Measurements from ENCODE around the gene TLE7.

The TLE7 gene

GRCh38 chr16:71453036-71453435, 11.2 kb upstream of the TLE7 start:
- Histone ChIP-seq H2AFZ (ENCODE audit: low read depth) (no peak overlapping the region), H3K27ac (no peak overlapping the region), H3K4me1 (ENCODE audit: low read depth, poor library complexity, severe bottlenecking) (no peaks in the 10 kb centered on the region), H3K9ac (no peak overlapping the region), H3K4me2 (no peak overlapping the region), H3K79me2 (ENCODE audit: insufficient read depth, low read depth) (no peaks in the 10 kb centered on the region), H3K4me3 (IDR thresholded peaks at IDR 0.05; ENCODE audit: insufficient read depth, low read depth, low read length) (no peak overlapping the region), H3K36me3 (ENCODE audit: insufficient read depth) (0 out of 2 replicates have a peak, but pooled peaks cover 3% of the 10 kb centered on the region), H3K27me3 (ENCODE audit: insufficient read depth, low read depth) (no peaks in the 10 kb centered on the region), H4K20me1 (ENCODE audit: insufficient read depth) (no peaks in the 10 kb centered on the region)
- TF ChIP-seq CTCF (conservative IDR thresholded peaks at IDR 0.05; ENCODE audit: low read depth, low read length), result no peak

GRCh38 chr16:71449020-71449419, 7.2 kb upstream of the TLE7 start:
- Histone ChIP-seq H3K27ac (no peak overlapping the region), H3K4me2 (no peak overlapping the region), H3K9ac (no peak overlapping the region), H3K27me3 (ENCODE audit: insufficient read depth, low read depth) (no peaks in the 10 kb centered on the region), H4K20me1 (ENCODE audit: insufficient read depth) (no peaks in the 10 kb centered on the region), H3K4me1 (ENCODE audit: low read depth, poor library complexity, severe bottlenecking) (no peaks in the 10 kb centered on the region), H3K36me3 (ENCODE audit: insufficient read depth) (0 out of 2 replicates have a peak, but pooled peaks cover 3% of the 10 kb centered on the region), H3K79me2 (ENCODE audit: insufficient read depth, low read depth) (no peaks in the 10 kb centered on the region), H2AFZ (ENCODE audit: low read depth) (no peak overlapping the region), H3K4me3 (IDR thresholded peaks at IDR 0.05; ENCODE audit: insufficient read depth, low read depth, low read length) (no peak overlapping the region)
- TF ChIP-seq CTCF (conservative IDR thresholded peaks at IDR 0.05; ENCODE audit: low read depth, low read length), result no peak

- Histone ChIP-seq H2AFZ (ENCODE audit: low read depth) (no peak overlapping the region), H3K4me2 (no peak overlapping the region), H3K27ac (no peak overlapping the region), H3K4me1 (ENCODE audit: low read depth, poor library complexity, severe bottlenecking) (no peaks in the 10 kb centered on the region), H3K4me3 (IDR thresholded peaks at IDR 0.05; ENCODE audit: insufficient read depth, low read depth, low read length) (no peak overlapping the region), H4K20me1 (ENCODE audit: insufficient read depth) (no peaks in the 10 kb centered on the region), H3K79me2 (ENCODE audit: insufficient read depth, low read depth) (no peaks in the 10 kb centered on the region), H3K27me3 (ENCODE audit: insufficient read depth, low read depth) (no peaks in the 10 kb centered on the region), H3K9ac (no peak overlapping the region), H3K36me3 (ENCODE audit: insufficient read depth) (0 out of 2 replicates have a peak, but pooled peaks cover 3% of the 10 kb centered on the region)
- TF ChIP-seq CTCF (conservative IDR thresholded peaks at IDR 0.05; ENCODE audit: low read depth, low read length), result no peak
Observed at GRCh38 chr16:71448274-71448866, 6.5 kb upstream of the TLE7 start.

GRCh38 chr16:71443714-71444113, 1.9 kb upstream of the TLE7 start:
- no peak for TF ChIP-seq CTCF (conservative IDR thresholded peaks at IDR 0.05; ENCODE audit: low read depth, low read length)
- Histone ChIP-seq H4K20me1 (ENCODE audit: insufficient read depth) (no peaks in the 10 kb centered on the region), H3K9ac (no peak overlapping the region), H3K27ac (no peak overlapping the region), H3K27me3 (ENCODE audit: insufficient read depth, low read depth) (no peaks in the 10 kb centered on the region), H2AFZ (ENCODE audit: low read depth) (no peak overlapping the region), H3K4me2 (no peak overlapping the region), H3K79me2 (ENCODE audit: insufficient read depth, low read depth) (no peaks in the 10 kb centered on the region), H3K4me3 (IDR thresholded peaks at IDR 0.05; ENCODE audit: insufficient read depth, low read depth, low read length) (no peak overlapping the region), H3K36me3 (ENCODE audit: insufficient read depth) (no peaks in the 10 kb centered on the region), H3K4me1 (ENCODE audit: low read depth, poor library complexity, severe bottlenecking) (no peaks in the 10 kb centered on the region)

All from KMS-11 (cell line).